K562 (cell line): ENCODE data around the gene RNF41. TPM values are rescaled to one million over a fixed set of nuclear protein-coding genes. Genes with fewer than 3 reads are reported as not detected.

Source experiments
- ATAC-seq: fragments of 200-7000 bp; cut with Tn5 transposase; 3 replicates; pipeline ENCODE4 v1.9.1; 2020; ENCODE audit warnings: moderate library complexity
- BruUV-seq: library from RNA; stranded (reverse); fragments of 400-500 nt; replicated peaks from 2 replicates; lab custom pipeline; 2021; lab: Mats Ljungman, UMichigan
- CTCF ChIA-PET: fragments of 300-600 bp; formaldehyde crosslinking; extraction: SDS; loops from one replicate; lab custom pipeline; 2021; ENCODE audit warnings: low intra/inter-chr PET ratio; lab: Yijun Ruan, JAX
- POLR2A ChIA-PET: fragments of 300-600, 350-650 bp; sonication (Branson Sonifier 250); formaldehyde crosslinking; extraction: SDS; loops from one replicate; lab custom pipeline; 2021; ENCODE audit warnings: antibody characterized with exemption, inconsistent platforms; lab: Yijun Ruan, JAX
- DNase-seq, 4 experiments: peaks; one replicate each; pipeline versions ENCODE4 v3.0.0 to v3.0.0-alpha.2; 2011 to 2018; ENCODE audit warnings: low spot score in 3 of 4, mixed read lengths in 3 of 4; ENCODE audit errors: extremely low read depth in 1 of 4
- FAIRE-seq: peaks from 2 replicates; lab custom pipeline; 2011; peaks lifted over from hg19 to GRCh38; lab: Jason Lieb, UNC
- H2AFZ ChIP-seq: 2 replicates; pipeline ENCODE4 v1.6.0; 2011; ENCODE audit warnings: low read depth, low read length, control low read depth, inconsistent platforms
- H3K27ac ChIP-seq: fragments of 200-600 bp; 3 replicates; pipeline ENCODE4 v1.8.0; 2011; ENCODE audit warnings: low read depth, mild to moderate bottlenecking, control low read depth, inconsistent platforms, low read length, moderate library complexity, mixed read lengths; ENCODE audit errors: extremely low read depth
- H3K27me3 ChIP-seq, 2 experiments: fragments of 300-600 bp in 1 of 2; 2 replicates in 1 of 2; 3 replicates in 1 of 2; pipeline versions ENCODE4 v1.6.0 to v1.8.0; 2011; ENCODE audit warnings: inconsistent platforms in 2 of 2, low read length in 2 of 2, mild to moderate bottlenecking in 1 of 2, mixed read lengths in 1 of 2, moderate library complexity in 1 of 2; ENCODE audit not compliant: control insufficient read depth in 2 of 2, insufficient read depth in 2 of 2
- H3K36me3 ChIP-seq: fragments of 300-600 bp; 3 replicates; pipeline ENCODE4 v1.8.0; 2011; ENCODE audit warnings: mild to moderate bottlenecking, low read length, inconsistent platforms; ENCODE audit not compliant: control insufficient read depth, insufficient read depth
- H3K4me1 ChIP-seq, 2 experiments: fragments of 200-600 bp in 1 of 2; replicated peaks in 1 of 2; 2 replicates in 1 of 2; 3 replicates in 1 of 2; pipeline versions ENCODE4 v1.5.1 to v1.8.0; 2011; ENCODE audit warnings: inconsistent platforms in 2 of 2, low read length in 2 of 2, mild to moderate bottlenecking in 1 of 2, mixed read lengths in 1 of 2, moderate library complexity in 1 of 2; ENCODE audit not compliant: control insufficient read depth in 2 of 2, insufficient read depth in 2 of 2
- H3K4me2 ChIP-seq: 2 replicates; pipeline ENCODE4 v1.6.1; 2011; ENCODE audit warnings: low read length, control low read depth, inconsistent platforms, mixed read lengths; ENCODE audit not compliant: insufficient read depth
- H3K4me3 ChIP-seq: fragments of 200-600 bp; sonication (generic), shearing (Covaris generic); 2 replicates; pipeline ENCODE4 v1.5.1; 2016; ENCODE audit warnings: control low read depth, inconsistent platforms
- H3K79me2 ChIP-seq: fragments of 200-600 bp; 3 replicates; pipeline ENCODE4 v1.8.0; 2011; ENCODE audit warnings: low read length, inconsistent platforms; ENCODE audit not compliant: control insufficient read depth, insufficient read depth
- H3K9ac ChIP-seq, 2 experiments: 2 replicates each; pipeline versions ENCODE4 v1.6.0 to v1.6.1; 2011; ENCODE audit warnings: low read depth in 2 of 2, low read length in 2 of 2, control low read depth in 1 of 2, inconsistent platforms in 1 of 2, mild to moderate bottlenecking in 1 of 2, mixed read lengths in 1 of 2; ENCODE audit not compliant: insufficient read depth in 1 of 2
- H3K9me1 ChIP-seq: one replicate; pipeline ENCODE4 v1.6.0; 2011; ENCODE audit warnings: inconsistent platforms, mild to moderate bottlenecking, low read length, moderate library complexity; ENCODE audit not compliant: control insufficient read depth, insufficient read depth
- H3K9me3 ChIP-seq: replicated peaks from 2 replicates; pipeline ENCODE4 v1.5.1; 2011; ENCODE audit warnings: low read depth, low read length, inconsistent platforms; ENCODE audit not compliant: control insufficient read depth, insufficient read depth
- H4K20me1 ChIP-seq: replicated peaks from 2 replicates; pipeline ENCODE4 v1.6.1; 2011; ENCODE audit warnings: low read length, inconsistent platforms, mixed read lengths; ENCODE audit not compliant: control insufficient read depth, insufficient read depth
- ESRRA ChIP-seq: fragments of 450-650 bp; IDR thresholded peaks from 2 replicates; pipeline ENCODE4 v1.6.1; 2014; ENCODE audit warnings: low read depth, mild to moderate bottlenecking, moderate library complexity, borderline replicate concordance
- KLF16 ChIP-seq: IDR thresholded peaks from 2 replicates; pipeline ENCODE4 v1.6.1; 2016; ENCODE audit warnings: antibody characterized with exemption
- MAFK ChIP-seq: IDR thresholded peaks from 2 replicates; pipeline ENCODE4 v1.6.1; 2011; ENCODE audit warnings: low read length, improper control_type of control experiment
- MIER1 ChIP-seq: fragments of 450-650 bp; IDR thresholded peaks from 2 replicates; pipeline ENCODE4 v1.6.1; 2016; ENCODE audit warnings: antibody characterized with exemption, mild to moderate bottlenecking, low read depth
- NR1H2 ChIP-seq: sonication (generic); formaldehyde crosslinking; IDR thresholded peaks from 2 replicates; pipeline ENCODE4 v1.4.0; 2020; ENCODE audit warnings: mild to moderate bottlenecking, missing genetic modification reagents
- ZEB2 ChIP-seq: fragments of 450-650 bp; IDR thresholded peaks from 2 replicates; pipeline ENCODE4 v1.6.1; 2016
- ZNF696 ChIP-seq: fragments of 250-450 bp; sonication (Bioruptor Pico); conservative IDR thresholded peaks from 2 replicates; pipeline ENCODE4 v1.4.0; 2020; ENCODE audit warnings: mild to moderate bottlenecking, moderate library complexity
- WGBS: fragments of 100-300 bp; shearing (Covaris generic); methylation state at CpG from one replicate; pipeline ENCODE4 v1.1.6; 2016; ENCODE audit warnings: low coverage, mixed read lengths; ENCODE audit not compliant: insufficient coverage; ENCODE audit errors: missing lambda C conversion rate; 5-methylcytosine and 5-hydroxymethylcytosine counted together
- in situ Hi-C: fragments of 300-500 bp; cut with MboI; formaldehyde crosslinking; loops from 4 replicates; pipeline ENCODE4 v1.15.0; 2018; ENCODE audit warnings: inconsistent platforms, mixed read lengths
- intact Hi-C: fragments of 100-400 bp; cut with micrococcal nuclease; formaldehyde crosslinking; loops from 2 replicates; pipeline ENCODE4 v1.14.2; 2022
- polyA plus RNA-seq, 8 experiments: library from polyadenylated mRNA; depleted of rRNA in 4 of 8; stranded (reverse) in 5 of 8; unstranded in 3 of 8; fragments of >200 nt; fragmentation: Nextera tagmentation in 2 of 8; fragmentation: Illumina TruSeq in 1 of 8; extraction: Ambion mirVana in 2 of 8; extraction: Trizol in 1 of 8; gene quantifications; 2 replicates each; pipeline versions ENCODE4 v1.2.1 to v1.2.3, GENCODE V29; 2011 to 2014; ENCODE audit warnings: inconsistent platforms in 1 of 8, missing spikeins in 1 of 8
- total RNA-seq, 7 experiments: library from RNA; depleted of rRNA in 6 of 7; stranded (reverse); fragments of >200 nt in 6 of 7; fragmentation: Illumina TruSeq in 2 of 7; extraction: Trizol in 2 of 7; gene quantifications; 2 replicates each; pipeline versions ENCODE4 v1.2.1 to v1.2.3, GENCODE V29; 2011 to 2021; ENCODE audit warnings: low replicate concordance in 1 of 7
- TF ChIP-seq, protein P1 (sequence below): fragments of 450-650 bp; IDR thresholded peaks from 2 replicates; pipeline ENCODE4 v1.6.1; 2016; ENCODE audit warnings: mild to moderate bottlenecking, moderate library complexity

RNF41 gene
- total and polyA plus RNA-seq, 9 of the 15 experiments (the other 6 are each of a cell fraction or from before 2014, with no cell fraction given) = 28.2 to 46.8 (median 33.8) TPM

DNA sequence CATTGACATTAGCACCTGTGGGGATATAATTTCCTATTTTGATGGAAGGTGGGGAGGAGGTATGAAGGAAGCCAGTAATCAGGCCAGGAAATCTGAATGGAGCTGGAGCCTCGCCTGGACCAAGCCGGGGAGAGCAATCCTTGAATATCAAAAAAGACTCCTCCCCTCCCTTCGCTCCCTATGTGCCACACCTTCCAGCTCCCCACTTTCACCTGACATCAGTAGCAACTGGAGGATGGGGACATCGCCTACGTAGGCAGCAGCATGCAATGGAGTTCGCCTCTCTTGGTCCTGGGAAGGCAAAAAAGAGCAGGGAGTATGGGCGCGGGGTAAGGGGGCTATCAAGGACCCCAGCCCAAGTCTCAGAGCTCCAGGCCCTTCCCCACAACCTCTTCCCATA, 35.3 kb upstream of the RNF41 start:
- 65% methylated on average over 6 of the region's 8 CpGs for WGBS
- intact Hi-C loops = no loop called here
- DNase-seq = no peak
- H2AFZ ChIP-seq = peak overlapping the region; percentile 98; the same call in 1 of the 2 replicates
- H3K4me2 ChIP-seq = peak overlapping the region; percentile 97
- no peaks in the 10 kb centered on the region for H3K27me3 ChIP-seq
- peak overlapping the region; percentile 85 to 95 for H3K9ac ChIP-seq
- no peak for FAIRE-seq
- in situ Hi-C loops = loop anchor here (5.0 kb wide), 1 partner anchor 65 kb away; no protein-coding TSS in a partner anchor
- H3K4me1 ChIP-seq = peaks cover 12 to 20% of the 10 kb centered on the region in 2 experiments; a peak in 4 of 5 replicates
- ChIA-PET CTCF (interaction anchor here (0.5 to 2.4 kb wide), 2 partner anchors 67 to 211 kb away, joined by 5 to 11 read pairs; partner anchors contain the start of genes SMARCC2 and SPRYD4), POLR2A (interaction anchor here (2.1 kb wide), 1 partner anchor 23 kb away, joined by 7 read pairs; no protein-coding TSS in a partner anchor)
- H4K20me1 ChIP-seq = peaks cover 6% of the 10 kb centered on the region
- H3K9me1 ChIP-seq = no peaks in the 10 kb centered on the region
- no TSS peak for BruUV-seq
- peak overlapping the region; percentile 91 for H3K4me3 ChIP-seq
- H3K9me3 ChIP-seq = no peaks in the 10 kb centered on the region
- H3K27ac ChIP-seq = no peak overlapping the region; the same call in 1 of the 3 replicates
- H3K79me2 ChIP-seq = peaks cover 24% of the 10 kb centered on the region
- H3K36me3 ChIP-seq = peaks cover 51% of the 10 kb centered on the region; the same call in 2 of the 3 replicates
- no peak for ATAC-seq
- TF ChIP-seq ESRRA = no peak
- TF ChIP-seq MAFK = no peak
- TF ChIP-seq NR1H2 = no peak
- TF ChIP-seq ZNF696 (CRISPR knock-in tag) = no peak
- no peak for TF ChIP-seq ZEB2
- TF ChIP-seq MIER1 = no peak
- no peak for TF ChIP-seq KLF16
- TF ChIP-seq, protein P1, sequence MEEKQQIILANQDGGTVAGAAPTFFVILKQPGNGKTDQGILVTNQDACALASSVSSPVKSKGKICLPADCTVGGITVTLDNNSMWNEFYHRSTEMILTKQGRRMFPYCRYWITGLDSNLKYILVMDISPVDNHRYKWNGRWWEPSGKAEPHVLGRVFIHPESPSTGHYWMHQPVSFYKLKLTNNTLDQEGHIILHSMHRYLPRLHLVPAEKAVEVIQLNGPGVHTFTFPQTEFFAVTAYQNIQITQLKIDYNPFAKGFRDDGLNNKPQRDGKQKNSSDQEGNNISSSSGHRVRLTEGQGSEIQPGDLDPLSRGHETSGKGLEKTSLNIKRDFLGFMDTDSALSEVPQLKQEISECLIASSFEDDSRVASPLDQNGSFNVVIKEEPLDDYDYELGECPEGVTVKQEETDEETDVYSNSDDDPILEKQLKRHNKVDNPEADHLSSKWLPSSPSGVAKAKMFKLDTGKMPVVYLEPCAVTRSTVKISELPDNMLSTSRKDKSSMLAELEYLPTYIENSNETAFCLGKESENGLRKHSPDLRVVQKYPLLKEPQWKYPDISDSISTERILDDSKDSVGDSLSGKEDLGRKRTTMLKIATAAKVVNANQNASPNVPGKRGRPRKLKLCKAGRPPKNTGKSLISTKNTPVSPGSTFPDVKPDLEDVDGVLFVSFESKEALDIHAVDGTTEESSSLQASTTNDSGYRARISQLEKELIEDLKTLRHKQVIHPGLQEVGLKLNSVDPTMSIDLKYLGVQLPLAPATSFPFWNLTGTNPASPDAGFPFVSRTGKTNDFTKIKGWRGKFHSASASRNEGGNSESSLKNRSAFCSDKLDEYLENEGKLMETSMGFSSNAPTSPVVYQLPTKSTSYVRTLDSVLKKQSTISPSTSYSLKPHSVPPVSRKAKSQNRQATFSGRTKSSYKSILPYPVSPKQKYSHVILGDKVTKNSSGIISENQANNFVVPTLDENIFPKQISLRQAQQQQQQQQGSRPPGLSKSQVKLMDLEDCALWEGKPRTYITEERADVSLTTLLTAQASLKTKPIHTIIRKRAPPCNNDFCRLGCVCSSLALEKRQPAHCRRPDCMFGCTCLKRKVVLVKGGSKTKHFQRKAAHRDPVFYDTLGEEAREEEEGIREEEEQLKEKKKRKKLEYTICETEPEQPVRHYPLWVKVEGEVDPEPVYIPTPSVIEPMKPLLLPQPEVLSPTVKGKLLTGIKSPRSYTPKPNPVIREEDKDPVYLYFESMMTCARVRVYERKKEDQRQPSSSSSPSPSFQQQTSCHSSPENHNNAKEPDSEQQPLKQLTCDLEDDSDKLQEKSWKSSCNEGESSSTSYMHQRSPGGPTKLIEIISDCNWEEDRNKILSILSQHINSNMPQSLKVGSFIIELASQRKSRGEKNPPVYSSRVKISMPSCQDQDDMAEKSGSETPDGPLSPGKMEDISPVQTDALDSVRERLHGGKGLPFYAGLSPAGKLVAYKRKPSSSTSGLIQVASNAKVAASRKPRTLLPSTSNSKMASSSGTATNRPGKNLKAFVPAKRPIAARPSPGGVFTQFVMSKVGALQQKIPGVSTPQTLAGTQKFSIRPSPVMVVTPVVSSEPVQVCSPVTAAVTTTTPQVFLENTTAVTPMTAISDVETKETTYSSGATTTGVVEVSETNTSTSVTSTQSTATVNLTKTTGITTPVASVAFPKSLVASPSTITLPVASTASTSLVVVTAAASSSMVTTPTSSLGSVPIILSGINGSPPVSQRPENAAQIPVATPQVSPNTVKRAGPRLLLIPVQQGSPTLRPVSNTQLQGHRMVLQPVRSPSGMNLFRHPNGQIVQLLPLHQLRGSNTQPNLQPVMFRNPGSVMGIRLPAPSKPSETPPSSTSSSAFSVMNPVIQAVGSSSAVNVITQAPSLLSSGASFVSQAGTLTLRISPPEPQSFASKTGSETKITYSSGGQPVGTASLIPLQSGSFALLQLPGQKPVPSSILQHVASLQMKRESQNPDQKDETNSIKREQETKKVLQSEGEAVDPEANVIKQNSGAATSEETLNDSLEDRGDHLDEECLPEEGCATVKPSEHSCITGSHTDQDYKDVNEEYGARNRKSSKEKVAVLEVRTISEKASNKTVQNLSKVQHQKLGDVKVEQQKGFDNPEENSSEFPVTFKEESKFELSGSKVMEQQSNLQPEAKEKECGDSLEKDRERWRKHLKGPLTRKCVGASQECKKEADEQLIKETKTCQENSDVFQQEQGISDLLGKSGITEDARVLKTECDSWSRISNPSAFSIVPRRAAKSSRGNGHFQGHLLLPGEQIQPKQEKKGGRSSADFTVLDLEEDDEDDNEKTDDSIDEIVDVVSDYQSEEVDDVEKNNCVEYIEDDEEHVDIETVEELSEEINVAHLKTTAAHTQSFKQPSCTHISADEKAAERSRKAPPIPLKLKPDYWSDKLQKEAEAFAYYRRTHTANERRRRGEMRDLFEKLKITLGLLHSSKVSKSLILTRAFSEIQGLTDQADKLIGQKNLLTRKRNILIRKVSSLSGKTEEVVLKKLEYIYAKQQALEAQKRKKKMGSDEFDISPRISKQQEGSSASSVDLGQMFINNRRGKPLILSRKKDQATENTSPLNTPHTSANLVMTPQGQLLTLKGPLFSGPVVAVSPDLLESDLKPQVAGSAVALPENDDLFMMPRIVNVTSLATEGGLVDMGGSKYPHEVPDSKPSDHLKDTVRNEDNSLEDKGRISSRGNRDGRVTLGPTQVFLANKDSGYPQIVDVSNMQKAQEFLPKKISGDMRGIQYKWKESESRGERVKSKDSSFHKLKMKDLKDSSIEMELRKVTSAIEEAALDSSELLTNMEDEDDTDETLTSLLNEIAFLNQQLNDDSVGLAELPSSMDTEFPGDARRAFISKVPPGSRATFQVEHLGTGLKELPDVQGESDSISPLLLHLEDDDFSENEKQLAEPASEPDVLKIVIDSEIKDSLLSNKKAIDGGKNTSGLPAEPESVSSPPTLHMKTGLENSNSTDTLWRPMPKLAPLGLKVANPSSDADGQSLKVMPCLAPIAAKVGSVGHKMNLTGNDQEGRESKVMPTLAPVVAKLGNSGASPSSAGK = no peak
